ENCODE measurements around the gene SPI1.

SPI1 gene

DNA sequence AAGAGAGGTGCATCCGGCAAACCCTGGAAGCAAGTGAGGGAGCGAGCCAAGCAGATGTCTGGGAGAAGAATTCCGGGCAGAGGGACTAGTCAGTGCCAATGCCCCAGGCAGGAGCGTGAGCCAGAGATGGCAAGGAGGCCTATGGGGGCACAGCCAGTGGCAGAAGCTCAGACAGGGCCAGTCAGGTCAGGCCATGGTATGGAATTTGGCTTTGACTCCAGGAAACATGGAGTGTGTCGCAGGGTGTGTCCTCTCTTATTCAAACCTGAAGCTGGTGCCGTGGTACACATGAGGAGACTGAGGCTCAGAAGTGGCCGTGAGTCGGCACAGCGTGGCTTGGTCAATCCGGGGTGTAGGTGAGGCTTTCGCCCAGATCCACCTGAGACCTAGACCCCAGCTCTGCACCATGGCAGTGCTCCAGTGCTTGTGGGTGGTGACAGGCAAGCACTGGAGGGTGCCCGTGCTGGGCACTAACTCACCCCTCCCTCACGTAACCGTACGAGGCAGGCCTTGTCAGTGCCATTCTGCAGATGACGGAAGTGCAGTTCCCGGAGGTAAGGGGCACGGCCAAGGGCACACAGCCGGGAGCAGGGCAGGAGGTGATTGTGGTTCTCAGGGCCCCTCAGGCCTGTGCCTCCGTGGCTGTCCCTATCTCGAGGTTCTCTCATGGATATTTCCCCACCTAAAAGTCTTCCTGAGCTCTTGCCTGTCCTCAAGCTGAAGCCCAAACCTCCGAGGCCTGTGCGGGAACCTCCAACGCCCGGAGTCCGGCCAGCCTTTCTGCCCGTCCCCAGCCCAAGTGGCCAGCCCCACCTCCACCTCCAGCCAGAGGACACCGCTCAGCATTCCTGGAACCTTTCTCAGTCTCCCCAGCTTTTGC is 10.6 kb upstream of the SPI1 start:
- no peak for DNase-seq (ENCODE audit: low read depth)

- DNase-seq (ENCODE audit: low read depth) = no peak
Measured at GRCh38 chr11:47387944-47388696, 9.8 kb upstream of the SPI1 start.

DNA sequence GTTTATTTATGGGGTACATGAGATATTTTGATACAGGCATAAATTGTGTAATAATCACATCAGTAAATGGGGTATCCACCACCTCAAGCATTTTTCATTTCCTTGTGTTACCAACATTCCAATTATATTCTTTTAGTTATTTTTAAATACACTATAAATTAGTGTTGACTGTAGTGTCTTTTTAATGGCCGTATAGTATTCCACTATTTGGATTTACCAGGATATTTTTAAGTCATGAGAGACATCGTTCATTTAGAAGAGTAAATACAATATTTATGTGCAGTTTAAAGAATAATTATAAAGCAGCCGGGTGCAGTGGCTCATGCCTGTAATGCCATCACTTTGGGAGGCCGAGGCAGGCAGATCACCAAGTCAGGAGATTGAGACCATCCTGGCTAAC is 6.2 kb upstream of the SPI1 start:
- DNase-seq (ENCODE audit: low read depth) = no peak

DNA sequence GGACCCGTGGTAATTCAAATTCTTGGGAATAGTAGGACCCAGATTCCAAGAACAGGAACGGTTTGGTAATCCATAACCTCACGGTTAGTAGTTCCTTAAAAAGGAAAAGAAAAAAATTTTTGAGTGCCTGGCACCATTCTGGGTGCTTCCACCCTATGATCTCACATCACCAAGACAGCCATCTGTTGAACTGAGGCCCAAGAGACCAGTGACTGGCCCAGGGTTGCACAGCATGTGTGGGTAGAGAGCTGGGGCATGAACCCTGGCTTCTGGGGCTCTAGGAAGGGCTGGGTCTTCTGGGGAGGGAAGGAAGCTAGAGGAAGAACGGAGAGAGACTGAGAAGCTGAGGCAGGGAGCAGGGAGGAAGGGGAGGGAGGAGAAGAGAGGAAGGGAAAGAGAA is 4.7 kb upstream of the SPI1 start:
- no peak for DNase-seq (ENCODE audit: low read depth)

DNA sequence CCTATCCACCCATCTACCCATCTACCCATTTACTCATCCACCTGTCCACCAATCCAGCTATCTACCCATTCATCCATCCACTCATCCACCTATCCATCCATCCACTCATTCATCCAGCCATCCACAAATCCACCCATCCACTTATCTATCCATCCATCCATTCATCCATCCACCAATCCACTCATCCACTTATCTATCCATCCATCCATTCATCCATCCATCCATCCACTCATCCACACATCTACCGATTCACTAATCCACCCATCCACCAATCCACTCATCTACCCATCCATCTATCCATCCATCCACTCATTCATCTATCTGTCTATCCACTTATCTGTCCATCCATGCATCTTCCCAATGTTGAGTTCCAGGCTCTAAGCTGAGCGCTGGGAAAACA is 1.7 kb upstream of the SPI1 start:
- no peak for DNase-seq (ENCODE audit: low read depth)

- DNase-seq (ENCODE audit: low read depth) = no peak
Measured at GRCh38 chr11:47379317-47379716, 970 bp upstream of the SPI1 start.

DNA sequence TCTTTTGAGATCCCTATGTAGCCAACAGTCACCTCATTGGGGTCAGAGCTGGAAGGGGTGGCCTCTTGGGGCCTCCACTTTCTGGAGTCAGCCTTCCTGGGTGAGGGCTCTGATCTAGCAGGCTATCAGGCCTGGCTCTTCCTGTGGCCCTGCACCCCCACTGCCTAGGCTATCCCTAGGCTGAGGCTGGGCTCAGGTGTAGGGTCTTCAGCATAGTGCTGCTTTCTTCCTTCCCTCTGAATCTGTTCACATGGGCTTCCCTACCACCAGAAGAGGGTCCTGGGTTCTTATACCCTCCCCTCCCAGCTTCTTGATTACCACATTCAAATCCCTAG is 456 bp upstream of the SPI1 start:
- no peak for DNase-seq (ENCODE audit: low read depth)

DNA sequence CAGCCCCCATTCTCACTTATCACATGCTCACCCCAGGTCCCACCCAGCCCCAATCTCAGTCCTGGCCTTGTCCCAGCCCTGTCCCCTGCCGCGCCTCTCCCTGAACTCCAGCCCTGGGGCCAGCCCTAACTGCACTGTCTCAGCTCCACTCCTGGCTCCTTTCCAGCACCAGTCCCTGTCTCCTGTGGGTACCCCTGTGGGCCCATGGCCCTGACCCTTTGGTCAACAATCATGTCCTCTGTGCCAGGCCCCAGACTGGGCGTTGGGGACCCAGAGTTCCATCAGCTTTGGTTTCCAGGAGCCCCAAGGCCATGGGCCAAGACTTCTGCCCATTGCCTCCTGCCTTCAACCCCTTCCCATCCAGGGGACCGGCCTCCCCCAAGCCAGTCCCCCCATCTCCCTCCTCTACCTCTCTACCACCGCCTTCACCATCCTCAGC is 757 bp downstream of the SPI1 start:
- no peak for DNase-seq (ENCODE audit: low read depth)

- DNase-seq (ENCODE audit: low read depth) = no peak
Measured at GRCh38 chr11:47376525-47377371, 1.6 kb downstream of the SPI1 start.

DNA sequence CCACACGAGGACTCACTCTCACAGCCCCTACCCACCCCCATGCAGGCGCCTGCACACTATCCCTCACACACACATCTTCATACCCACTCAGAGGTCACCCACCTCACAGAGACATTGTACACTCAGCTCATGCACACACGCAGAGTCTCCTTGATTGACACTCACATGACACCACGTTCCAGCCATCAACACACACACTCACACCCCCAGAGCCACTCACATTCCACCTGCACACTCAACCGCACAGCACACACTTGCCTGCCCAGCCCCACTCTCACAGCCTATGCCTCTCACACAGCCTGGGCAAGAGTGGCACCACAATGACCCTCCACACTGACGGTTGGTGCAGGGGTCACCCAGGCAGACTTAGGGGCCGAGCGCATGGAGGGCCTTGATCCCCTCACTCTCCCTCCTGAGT is 2.2 kb downstream of the SPI1 start:
- DNase-seq (ENCODE audit: low read depth) = no peak

- no peak for DNase-seq (ENCODE audit: low read depth)
Measured at GRCh38 chr11:47375546-47376085, 2.7 kb downstream of the SPI1 start.

DNA sequence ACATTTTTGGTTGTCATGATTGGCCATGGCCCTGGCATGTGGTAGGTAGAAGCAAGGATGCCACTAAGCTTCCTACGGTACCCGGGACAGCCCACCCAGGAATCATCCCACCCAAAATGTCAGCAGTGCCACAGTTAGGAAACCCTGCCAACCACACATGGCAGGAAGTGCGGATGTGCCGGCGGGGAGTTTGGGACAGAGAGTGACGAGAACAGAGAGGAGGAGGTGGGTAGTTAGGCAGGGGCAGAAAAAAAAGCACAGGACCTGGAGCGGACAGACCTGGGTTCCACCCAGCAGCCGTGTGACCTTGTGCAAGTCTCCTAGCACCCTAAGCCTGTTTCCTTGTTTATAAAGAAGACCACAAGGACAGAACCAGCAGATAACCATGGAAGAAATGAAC is 3.3 kb downstream of the SPI1 start:
- DNase-seq (ENCODE audit: low read depth) = no peak

DNA sequence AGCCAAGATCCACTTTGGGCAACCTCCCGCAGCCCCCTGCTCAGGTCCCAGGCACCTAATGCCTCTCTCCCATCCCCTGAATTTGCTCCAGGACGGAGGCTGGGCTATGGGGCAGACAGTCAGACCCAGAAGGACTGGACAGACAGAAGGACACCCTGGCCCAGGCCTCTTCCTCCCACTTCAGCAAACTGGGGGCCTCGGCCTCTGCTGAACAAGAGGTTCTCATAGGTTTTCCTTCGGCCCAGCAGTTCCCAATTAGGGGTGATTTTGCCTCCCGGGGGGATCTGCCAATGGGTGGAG is 3.7 kb downstream of the SPI1 start:
- DNase-seq (ENCODE audit: low read depth) = no peak

GRCh38 chr11:47373876-47374719 is 4.2 kb downstream of the SPI1 start:
- peak; percentile 83 for DNase-seq (ENCODE audit: low read depth)

GRCh38 chr11:47372422-47372821 is 5.9 kb downstream of the SPI1 start:
- no peak for DNase-seq (ENCODE audit: low read depth)

DNA sequence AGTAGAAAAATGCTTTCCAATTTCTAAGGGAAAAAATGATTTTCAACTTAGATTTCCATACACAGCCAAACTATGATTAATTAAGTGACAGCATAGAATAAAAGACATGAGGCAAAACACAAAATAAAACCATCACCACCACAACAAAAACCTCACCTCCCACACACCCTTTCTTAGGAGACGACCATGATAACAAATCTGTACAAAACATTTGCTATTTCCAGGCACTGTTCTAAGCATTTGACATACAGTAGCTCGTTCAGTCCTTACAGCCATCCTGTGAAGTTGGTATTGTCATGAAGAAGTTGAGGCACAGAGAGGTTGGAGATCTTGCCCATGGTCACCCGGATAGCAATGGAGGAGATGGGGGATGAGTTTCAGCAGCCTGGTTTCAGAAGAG is 8.7 kb downstream of the SPI1 start:
- DNase-seq (ENCODE audit: low read depth) = no peak

DNA sequence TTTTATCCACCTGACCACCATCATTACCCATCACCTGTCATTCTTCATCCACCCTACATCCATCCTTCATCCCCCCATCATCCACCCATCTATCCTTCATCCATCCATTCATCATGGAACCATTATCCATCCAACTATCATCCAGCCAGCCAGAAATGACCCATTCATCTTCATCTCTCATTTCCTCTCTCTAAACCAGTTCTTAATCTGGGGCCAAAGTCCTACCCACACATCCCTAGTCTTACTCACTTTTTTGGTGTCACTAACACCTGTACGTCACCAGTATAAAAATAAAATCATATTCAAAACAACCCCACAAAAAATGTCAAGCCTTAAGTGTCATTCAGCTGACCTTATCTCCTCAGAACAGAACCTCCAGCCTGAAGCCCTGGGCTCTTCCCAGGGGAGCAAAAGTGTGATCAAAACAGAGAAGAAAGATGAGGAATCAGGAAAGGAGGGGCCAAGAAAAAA is 12.3 kb downstream of the SPI1 start:
- no peak for DNase-seq (ENCODE audit: low read depth)

- no peak for DNase-seq (ENCODE audit: low read depth)
Measured at GRCh38 chr11:47361419-47361818, 16.9 kb downstream of the SPI1 start.

DNA sequence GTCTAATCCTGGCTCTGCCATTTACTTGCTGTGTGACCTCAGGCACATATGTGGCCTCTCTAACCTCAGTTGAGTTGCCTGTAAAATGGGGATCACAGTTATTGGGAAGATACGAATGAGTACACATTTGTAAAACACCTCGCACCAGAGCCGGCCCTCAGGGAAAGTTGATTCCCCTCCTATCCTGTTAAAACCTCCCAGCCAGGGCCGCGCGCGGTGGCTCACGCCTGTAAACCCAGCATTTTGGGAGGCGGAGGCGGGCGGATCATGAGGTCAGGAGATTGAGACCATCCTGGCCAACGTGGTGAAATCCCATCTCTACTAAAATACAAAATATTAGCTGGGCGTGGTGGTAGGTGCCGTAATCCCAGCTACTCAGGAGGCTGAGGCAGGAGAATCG is 18.0 kb downstream of the SPI1 start:
- no peak for DNase-seq (ENCODE audit: low read depth)

DNA sequence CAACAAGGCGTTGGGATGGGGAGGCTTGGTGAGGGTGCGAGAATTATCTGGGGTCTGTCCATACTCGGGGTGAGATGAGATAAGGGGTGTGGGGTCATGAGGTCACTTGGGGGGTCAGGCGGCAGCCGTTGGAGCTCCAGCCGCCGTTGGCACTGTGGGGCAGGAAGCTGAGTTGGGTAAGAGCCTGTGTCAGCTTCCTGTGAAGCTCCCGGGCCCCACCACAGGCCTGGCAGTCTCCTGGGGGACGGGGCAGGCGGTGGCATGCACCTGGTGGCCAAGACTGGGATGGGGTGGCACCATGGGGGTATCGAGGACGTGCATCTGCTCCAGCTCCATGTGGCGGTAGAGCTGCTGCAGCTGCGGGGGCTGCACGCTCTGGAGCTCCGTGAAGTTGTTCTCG is 18.8 kb downstream of the SPI1 start:
- no peak for DNase-seq (ENCODE audit: low read depth)

DNA sequence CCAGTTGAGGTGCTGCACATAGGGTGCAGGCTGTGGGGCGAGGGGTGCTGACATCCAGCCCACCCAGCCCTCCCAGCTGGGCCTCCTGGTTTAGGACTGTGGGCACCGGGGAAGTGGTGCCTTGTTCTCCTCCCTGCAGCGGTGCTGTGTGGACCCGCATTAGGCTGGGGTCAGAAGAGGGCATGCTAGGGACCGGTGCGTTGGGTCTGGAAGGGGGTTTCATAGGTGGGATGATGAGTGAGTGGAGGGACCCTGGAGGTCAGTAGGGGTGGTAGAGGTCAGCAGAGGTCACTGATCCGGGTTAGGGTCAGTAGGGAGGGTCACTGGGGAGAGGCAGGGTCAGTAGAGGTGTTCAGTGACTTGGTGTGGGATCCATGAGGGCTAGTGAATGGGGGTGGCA is 19.2 kb downstream of the SPI1 start:
- DNase-seq (ENCODE audit: low read depth) = no peak

- no peak for DNase-seq (ENCODE audit: low read depth)
Measured at GRCh38 chr11:47358731-47359051, 19.7 kb downstream of the SPI1 start.

Data from stimulated activated CD8-positive, alpha-beta memory T cell treated with anti-CD3 and anti-CD28 coated beads, Interleukin-15, amount 100 ng/mL, for 24 hours (primary cell).